Upper lobe of left lung (tissue), 6 donors: ENCODE results near the gene P4HTM. TPM values are rescaled to one million over a fixed set of nuclear protein-coding genes. Genes with fewer than 3 reads are reported as not detected.

Experiments
- ATAC-seq, 2 donors: fragments of 200-7000 bp; cut with Tn5 transposase; one replicate each; pipeline ENCODE4 v1.9.1; 2022; ENCODE audit warnings: mild to moderate bottlenecking in 2 of 2, moderate library complexity in 2 of 2; ENCODE audit not compliant: low FRiP score in 2 of 2
- DNase-seq, 2 donors: peaks; one replicate each; pipeline ENCODE4 v3.0.0-alpha.2; 2019 to 2020
- H3K27ac ChIP-seq, 4 donors: fragments of 200-600 bp; sonication (generic); one replicate each; pipeline ENCODE4 v1.5.1; 2016 to 2019
- H3K27me3 ChIP-seq, 4 donors: fragments of 200-600 bp; sonication (generic); one replicate each; pipeline ENCODE4 v1.5.1; 2017 to 2019
- H3K36me3 ChIP-seq, 4 donors: fragments of 200-600 bp; sonication (generic); one replicate each; pipeline ENCODE4 v1.5.1; 2016 to 2019
- H3K4me1 ChIP-seq, 4 donors: fragments of 200-600 bp; sonication (generic); one replicate each; pipeline ENCODE4 v1.5.1; 2018 to 2019
- H3K4me3 ChIP-seq, 4 donors: fragments of 200-600 bp; sonication (generic); one replicate each; pipeline ENCODE4 v1.5.1; 2017 to 2019; ENCODE audit warnings: mild to moderate bottlenecking in 2 of 4, moderate library complexity in 1 of 4
- H3K9me3 ChIP-seq, 4 donors: fragments of 200-600 bp; sonication (generic); one replicate each; pipeline ENCODE4 v1.5.1; 2018 to 2019
- EP300 ChIP-seq, 4 donors: sonication (generic); formaldehyde crosslinking; IDR thresholded peaks; one replicate each; pipeline ENCODE4 v1.5.1; 2017; ENCODE audit warnings: antibody characterized with exemption in 4 of 4, control low read depth in 2 of 4
- POLR2A ChIP-seq, 4 donors: fragments of 450-650 bp; IDR thresholded peaks; one replicate each; pipeline ENCODE4 v1.5.1; 2016 to 2017; ENCODE audit warnings: antibody characterized with exemption in 4 of 4, mild to moderate bottlenecking in 2 of 4
- POLR2AphosphoS5 ChIP-seq, 2 donors: sonication (generic); formaldehyde crosslinking; IDR thresholded peaks; one replicate each; pipeline ENCODE4 v1.5.1; 2017; ENCODE audit warnings: antibody characterized with exemption in 2 of 2
- WGBS, 2 donors: methylation state at CpG; one replicate each; pipeline ENCODE4 v1.1.5; 2017 to 2018; 5-methylcytosine and 5-hydroxymethylcytosine counted together
- total RNA-seq, 6 donors: library from RNA; depleted of rRNA in 4 of 6; stranded (reverse); fragments of >200 nt in 4 of 6; gene quantifications; one replicate each; pipeline versions ENCODE4 v1.1.0 to v1.2.1, GENCODE V29; 2016 to 2021
- TF ChIP-seq, protein P1 (sequence below), 6 experiments: fragments of 450-650 bp in 4 of 6; fragments of 200-600 bp in 2 of 6; sonication (generic) in 2 of 6; IDR thresholded peaks; one replicate each; pipeline ENCODE4 v1.5.1; 2016 to 2019; ENCODE audit warnings: antibody characterized with exemption in 6 of 6
- donor health status: DM: no; HTN: no; CAD: no; lungs with moderate emphysema.
- donor health status: DM: no; HTN: yes; CAD: no; lungs with severe emphysema.

P4HTM gene
- total RNA-seq, 6 donors from 2014 or later, result 44.2 to 184 (median 69.9) TPM

DNA sequence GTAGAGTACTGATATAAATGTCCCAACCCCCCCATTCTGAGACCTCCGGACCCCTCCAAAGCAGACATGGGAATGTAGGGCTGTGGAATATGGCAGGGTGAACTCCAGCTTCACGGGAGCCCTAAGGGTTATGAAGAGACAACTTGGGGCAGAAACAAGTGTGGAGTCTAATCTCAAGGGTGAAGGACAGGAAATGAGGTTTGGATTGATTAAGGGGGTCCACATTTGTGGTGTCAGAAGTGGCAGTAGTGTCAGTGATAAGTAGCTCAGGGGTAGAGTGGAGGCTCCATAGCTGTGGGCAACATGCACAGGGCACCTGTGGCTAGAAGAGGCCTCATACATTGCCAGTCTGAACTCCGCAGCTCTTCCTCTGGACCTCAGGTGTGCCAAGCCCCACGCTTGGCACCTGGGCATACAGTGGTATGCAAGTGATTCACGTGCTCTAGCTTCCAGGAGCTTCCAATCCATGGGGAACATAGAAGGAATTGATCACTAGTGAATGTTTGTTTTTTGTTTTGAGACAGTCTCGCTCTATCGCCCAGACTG lies 4.1 kb upstream of the P4HTM start:
- DNase-seq, result no peak
- Histone ChIP-seq H3K27me3 (no peaks in the 10 kb centered on the region), H3K4me3 (no peak overlapping the region), H3K27ac (no peak overlapping the region), H3K4me1 (peaks cover 10 to 23% (median 13%) of the 10 kb centered on the region in 4 donors), H3K36me3 (peaks cover 5 to 55% (median 41%) of the 10 kb centered on the region in 4 donors), H3K9me3 (no peaks in the 10 kb centered on the region)
- ATAC-seq, result no peak
- WGBS, 2 donors, result 93 to 96% methylated on average over 5 to 7 of the region's 7 CpGs
- TF ChIP-seq EP300 (IDR thresholded peaks at IDR 0.05), result no peak

DNA sequence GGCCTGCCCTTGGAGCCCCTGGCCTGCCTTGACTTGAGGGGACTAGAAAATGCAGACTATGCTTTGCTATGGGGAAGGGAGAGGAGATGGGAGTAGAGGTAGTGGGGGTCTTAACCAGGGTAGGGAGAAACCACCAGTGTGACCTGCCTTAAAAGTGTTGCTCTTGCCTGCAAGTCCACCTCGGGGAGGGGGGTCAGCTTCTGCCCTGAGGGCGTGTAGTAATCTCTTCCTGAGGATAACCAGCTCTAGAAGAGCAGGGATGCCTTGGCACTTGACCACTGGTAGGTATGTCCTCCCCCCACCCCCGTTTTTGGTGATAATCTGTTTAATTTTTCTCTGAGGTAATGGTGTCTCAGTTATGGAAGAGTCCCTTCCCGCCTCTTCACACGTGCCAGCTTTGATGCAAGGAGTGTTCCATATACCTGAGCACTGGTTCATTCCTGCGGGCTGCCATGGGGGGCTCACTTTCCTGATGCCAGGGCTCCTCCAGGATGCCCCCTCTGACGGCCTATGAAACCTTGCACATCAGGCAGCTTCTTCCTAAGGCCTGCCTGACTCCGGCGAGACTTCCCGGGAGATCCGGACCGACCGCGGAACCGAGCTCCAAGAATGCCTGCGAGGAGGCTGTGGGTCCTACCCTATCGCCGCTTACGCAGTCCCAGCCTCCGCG lies 780 bp upstream of the P4HTM start:
- Histone ChIP-seq H3K27ac (peak overlapping the region; percentile 87 to 92 (median 90)), H3K36me3 (peaks cover 0 to 26% (median 14%) of the 10 kb centered on the region in 4 donors), H3K4me1 (peaks cover 23 to 33% (median 27%) of the 10 kb centered on the region in 4 donors), H3K27me3 (no peaks in the 10 kb centered on the region), H3K9me3 (no peaks in the 10 kb centered on the region), H3K4me3 (peak overlapping the region; percentile 42 to 94 (median 78))
- DNase-seq (no peak), ATAC-seq (no peak)
- 6 to 11% methylated on average over 8 to 19 of the region's 21 CpGs for WGBS, 2 donors
- TF ChIP-seq POLR2AphosphoS5 (IDR thresholded peaks at IDR 0.05) (no peak), EP300 (IDR thresholded peaks at IDR 0.05) (no peak), POLR2A (IDR thresholded peaks at IDR 0.05) (no peak)
- TF ChIP-seq, protein P1, sequence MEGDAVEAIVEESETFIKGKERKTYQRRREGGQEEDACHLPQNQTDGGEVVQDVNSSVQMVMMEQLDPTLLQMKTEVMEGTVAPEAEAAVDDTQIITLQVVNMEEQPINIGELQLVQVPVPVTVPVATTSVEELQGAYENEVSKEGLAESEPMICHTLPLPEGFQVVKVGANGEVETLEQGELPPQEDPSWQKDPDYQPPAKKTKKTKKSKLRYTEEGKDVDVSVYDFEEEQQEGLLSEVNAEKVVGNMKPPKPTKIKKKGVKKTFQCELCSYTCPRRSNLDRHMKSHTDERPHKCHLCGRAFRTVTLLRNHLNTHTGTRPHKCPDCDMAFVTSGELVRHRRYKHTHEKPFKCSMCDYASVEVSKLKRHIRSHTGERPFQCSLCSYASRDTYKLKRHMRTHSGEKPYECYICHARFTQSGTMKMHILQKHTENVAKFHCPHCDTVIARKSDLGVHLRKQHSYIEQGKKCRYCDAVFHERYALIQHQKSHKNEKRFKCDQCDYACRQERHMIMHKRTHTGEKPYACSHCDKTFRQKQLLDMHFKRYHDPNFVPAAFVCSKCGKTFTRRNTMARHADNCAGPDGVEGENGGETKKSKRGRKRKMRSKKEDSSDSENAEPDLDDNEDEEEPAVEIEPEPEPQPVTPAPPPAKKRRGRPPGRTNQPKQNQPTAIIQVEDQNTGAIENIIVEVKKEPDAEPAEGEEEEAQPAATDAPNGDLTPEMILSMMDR (IDR thresholded peaks at IDR 0.05), result no peak

DNA sequence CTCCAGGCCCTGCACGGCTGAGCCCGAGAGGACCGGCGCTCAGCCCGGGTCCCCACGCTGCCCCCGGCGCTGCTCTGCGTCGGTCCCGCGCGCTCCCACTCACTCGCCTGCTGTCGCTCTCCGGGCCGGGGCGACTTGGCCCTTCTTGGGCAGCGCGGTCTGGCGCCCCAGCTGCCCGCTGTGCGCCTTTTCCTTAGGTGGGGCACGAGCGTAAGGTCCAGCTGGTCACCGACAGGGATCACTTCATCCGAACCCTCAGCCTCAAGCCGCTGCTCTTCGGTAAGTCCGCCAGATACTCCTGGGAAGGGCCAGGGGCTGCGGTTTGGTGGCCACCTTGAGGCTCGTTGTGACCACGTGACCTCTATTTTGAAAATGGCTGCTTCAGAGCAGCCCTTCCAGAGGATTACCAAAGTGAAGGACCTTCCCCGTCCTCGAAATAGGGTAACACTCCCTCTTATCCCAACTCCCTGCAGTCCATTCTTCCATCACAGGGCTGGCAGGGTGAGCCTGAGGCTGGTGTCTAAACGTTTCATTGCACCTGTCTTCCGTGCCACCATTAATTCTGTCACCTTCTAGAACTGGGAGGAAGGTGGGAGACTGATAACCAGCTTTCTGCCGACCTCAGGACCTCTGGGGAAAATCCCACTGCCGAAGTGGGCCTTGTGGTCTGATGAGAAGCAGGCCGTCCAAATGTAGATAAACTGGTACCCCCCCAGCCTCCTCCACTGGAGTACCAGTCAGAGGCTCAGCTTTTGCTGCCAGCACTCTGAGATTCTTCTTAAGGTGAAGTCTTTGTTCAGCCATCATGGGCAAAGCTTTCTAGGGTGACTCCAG lies 812 bp downstream of the P4HTM start:
- peak; percentile 3 to 50 for ATAC-seq
- Histone ChIP-seq H3K4me3 (peak overlapping the region; percentile 73 to 94 (median 88)), H3K4me1 (peaks cover 23 to 33% (median 27%) of the 10 kb centered on the region in 4 donors), H3K36me3 (peaks cover 0 to 12% (median 6%) of the 10 kb centered on the region in 4 donors), H3K27ac (peak overlapping the region; percentile 87 to 92 (median 90)), H3K27me3 (no peaks in the 10 kb centered on the region), H3K9me3 (no peaks in the 10 kb centered on the region)
- WGBS, 2 donors, result 14 to 31% methylated on average over 6 to 15 of the region's 40 CpGs
- TF ChIP-seq, protein P1 (IDR thresholded peaks at IDR 0.05), result no peak
- DNase-seq, result peak; percentile 42 to 88

DNA sequence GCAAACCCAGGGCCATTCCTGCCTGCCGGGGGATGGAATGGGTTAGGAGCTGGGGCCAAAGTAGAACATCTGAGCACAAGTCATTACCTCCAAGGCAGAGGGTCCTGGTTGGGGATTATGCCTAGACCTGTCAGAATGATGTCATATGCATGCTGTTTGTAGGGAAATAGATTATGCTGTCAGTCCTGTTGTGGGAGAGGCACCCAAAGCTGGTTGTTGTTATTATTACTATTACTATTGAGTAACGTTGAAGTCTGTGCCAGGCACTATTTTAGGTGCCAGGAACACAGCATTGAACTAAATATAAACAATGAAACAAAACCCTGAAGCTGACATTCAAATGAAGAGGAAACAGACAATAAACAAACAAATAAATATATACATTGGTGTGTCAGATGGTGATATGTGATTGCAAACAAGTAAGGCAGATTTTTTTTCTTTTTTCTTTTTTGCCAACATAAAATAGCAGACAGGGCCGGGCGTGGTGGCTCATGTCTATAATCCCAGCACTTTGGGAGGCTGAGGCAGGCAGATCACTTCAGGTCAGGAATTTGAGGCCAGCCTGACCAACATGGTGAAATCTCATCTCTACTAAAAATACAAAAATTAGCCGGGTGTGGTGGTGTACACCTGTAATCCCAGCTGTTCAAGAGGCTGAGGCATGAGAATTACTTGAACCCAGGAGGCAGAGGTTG lies 2.0 kb downstream of the P4HTM start:
- Histone ChIP-seq H3K36me3 (peaks cover 0 to 9% (median 5%) of the 10 kb centered on the region in 4 donors), H3K4me1 (peaks cover 23 to 33% (median 27%) of the 10 kb centered on the region in 4 donors), H3K27ac (peak overlapping the region; percentile 87 to 92 (median 90)), H3K27me3 (no peaks in the 10 kb centered on the region), H3K9me3 (no peaks in the 10 kb centered on the region), H3K4me3 (peak overlapping the region in 2 of 4 donors; percentile 73 to 94)
- WGBS, 2 donors, result 71 to 77% methylated on average over 5 of the region's 5 CpGs
- TF ChIP-seq EP300 (IDR thresholded peaks at IDR 0.05), result no peak
- TF ChIP-seq, protein P1 (IDR thresholded peaks at IDR 0.05), result no peak
- TF ChIP-seq POLR2AphosphoS5 (IDR thresholded peaks at IDR 0.05), result no peak
- ATAC-seq (no peak), DNase-seq (no peak)

DNA sequence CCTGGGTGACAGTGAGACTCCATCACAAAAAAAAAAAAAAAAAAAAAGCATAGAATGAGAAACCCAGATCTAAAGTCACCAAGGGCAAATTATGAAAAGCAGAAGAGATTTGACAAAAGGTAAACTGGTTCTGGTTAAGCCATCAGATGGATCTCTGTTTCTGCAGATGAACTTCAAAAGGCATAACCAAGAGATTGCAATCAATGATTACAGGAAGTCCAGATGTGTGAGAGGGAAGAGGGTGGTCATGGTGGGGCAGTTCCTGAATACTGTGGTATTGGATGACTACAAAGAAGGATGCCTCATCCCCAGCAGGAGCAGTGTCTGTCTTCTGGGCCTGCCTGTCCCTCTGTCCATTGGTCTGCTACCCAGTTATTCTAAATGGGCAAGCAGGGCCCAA lies 3.8 kb downstream of the P4HTM start:
- Histone ChIP-seq H3K27ac (no peak overlapping the region), H3K36me3 (peaks cover 0 to 13% (median 5%) of the 10 kb centered on the region in 4 donors), H3K4me3 (no peak overlapping the region), H3K9me3 (no peaks in the 10 kb centered on the region), H3K4me1 (peaks cover 23 to 26% (median 24%) of the 10 kb centered on the region in 4 donors), H3K27me3 (no peaks in the 10 kb centered on the region)
- DNase-seq (no peak), ATAC-seq (no peak)
- TF ChIP-seq POLR2AphosphoS5 (IDR thresholded peaks at IDR 0.05) (no peak), POLR2A (IDR thresholded peaks at IDR 0.05) (no peak), EP300 (IDR thresholded peaks at IDR 0.05) (no peak)
- TF ChIP-seq, protein P1 (IDR thresholded peaks at IDR 0.05), result no peak
